ENCODE results near the gene NAT14. TPM values are rescaled to one million over a fixed set of nuclear protein-coding genes. Genes with fewer than 3 reads are reported as not detected.

Gene NAT14
- total RNA-seq, 2 donors from 2014 or later = 3.4 to 3.8 TPM

GRCh38 chr19:55461974-55462626, 22.9 kb upstream of the NAT14 start:
- DNase-seq (ENCODE audit: low spot score) = no peak
- ATAC-seq (ENCODE audit: insufficient number of reproducible peaks, low FRiP score, low read depth) = no peak
- Histone ChIP-seq H3K4me3 (peak overlapping the region; percentile 100), H3K27me3 (replicated peaks; ENCODE audit: insufficient read depth) (no peaks in the 10 kb centered on the region), H3K9me3 (no peaks in the 10 kb centered on the region), H3K36me3 (no peaks in the 10 kb centered on the region), H3K27ac (peak overlapping the region in 1 of 2 donors; percentile 52), H3K4me1 (ENCODE audit: control insufficient read depth in 1 of 2, low read depth in 2 of 2) (peaks cover 4 to 21% of the 10 kb centered on the region in 2 donors)
- TF ChIP-seq CTCF (IDR thresholded peaks at IDR 0.05) = no peak

GRCh38 chr19:55462722-55463121, 22.3 kb upstream of the NAT14 start:
- H3K4me3 ChIP-seq = no peak overlapping the region
- no peaks in the 10 kb centered on the region for H3K9me3 ChIP-seq
- TF ChIP-seq CTCF (IDR thresholded peaks at IDR 0.05) = no peak
- no peaks in the 10 kb centered on the region for H3K27me3 ChIP-seq (replicated peaks; ENCODE audit: insufficient read depth)
- no peaks in the 10 kb centered on the region for H3K36me3 ChIP-seq
- DNase-seq (ENCODE audit: low spot score) (no peak), ATAC-seq (ENCODE audit: insufficient number of reproducible peaks, low FRiP score, low read depth) (no peak)
- peaks cover 4 to 27% of the 10 kb centered on the region in 2 donors for H3K4me1 ChIP-seq (ENCODE audit: control insufficient read depth in 1 of 2, low read depth in 2 of 2)
- no peak overlapping the region for H3K27ac ChIP-seq

- H3K4me1 ChIP-seq (ENCODE audit: control insufficient read depth in 1 of 2, low read depth in 2 of 2) = peaks cover 4 to 31% of the 10 kb centered on the region in 2 donors
- no peak for ATAC-seq (ENCODE audit: insufficient number of reproducible peaks, low FRiP score, low read depth)
- TF ChIP-seq CTCF (IDR thresholded peaks at IDR 0.05) = no peak
- no peak overlapping the region for H3K27ac ChIP-seq
- no peak overlapping the region for H3K4me3 ChIP-seq
- no peaks in the 10 kb centered on the region for H3K9me3 ChIP-seq
- H3K27me3 ChIP-seq (replicated peaks; ENCODE audit: insufficient read depth) = no peaks in the 10 kb centered on the region
- DNase-seq (ENCODE audit: low spot score) = no peak
- H3K36me3 ChIP-seq = no peaks in the 10 kb centered on the region
Measured at GRCh38 chr19:55463583-55464031, 21.4 kb upstream of the NAT14 start.

GRCh38 chr19:55464039-55464661, 20.8 kb upstream of the NAT14 start:
- H3K9me3 ChIP-seq = no peaks in the 10 kb centered on the region
- H3K27ac ChIP-seq = no peak overlapping the region
- H3K36me3 ChIP-seq = no peaks in the 10 kb centered on the region
- H3K4me1 ChIP-seq (ENCODE audit: control insufficient read depth in 1 of 2, low read depth in 2 of 2) = peaks cover 4 to 31% of the 10 kb centered on the region in 2 donors
- no peak for TF ChIP-seq CTCF (IDR thresholded peaks at IDR 0.05)
- no peaks in the 10 kb centered on the region for H3K27me3 ChIP-seq (replicated peaks; ENCODE audit: insufficient read depth)
- no peak for DNase-seq (ENCODE audit: low spot score)
- ATAC-seq (ENCODE audit: insufficient number of reproducible peaks, low FRiP score, low read depth) = no peak
- H3K4me3 ChIP-seq = no peak overlapping the region

- Histone ChIP-seq H3K36me3 (no peaks in the 10 kb centered on the region), H3K4me3 (no peak within 1 kb of the TSS), H3K27ac (no peak within 1 kb of the TSS), H3K27me3 (replicated peaks; ENCODE audit: insufficient read depth) (no peaks in the 10 kb centered on the region), H3K9me3 (no peaks in the 10 kb centered on the region), H3K4me1 (ENCODE audit: control insufficient read depth in 1 of 2, low read depth in 2 of 2) (peaks cover 4 to 28% of the 10 kb centered on the region in 2 donors)
- ATAC-seq (ENCODE audit: insufficient number of reproducible peaks, low FRiP score, low read depth) = no peak
- no peak for TF ChIP-seq CTCF (IDR thresholded peaks at IDR 0.05)
- DNase-seq (ENCODE audit: low spot score) = no peak
Measured at GRCh38 chr19:55464662-55465054, 20.3 kb upstream of the NAT14 start, which contains the start of gene C19orf85. Gene C19orf85, minus strand, starts transcription at chr19:55464751. Its CDS starts 197 bp downstream, at chr19:55464554.
